Right lobe of liver (tissue), 4 donors: ENCODE measurements around the gene MTMR12.

Experiments
- CTCF ChIP-seq, 4 donors: fragments of 200-600 bp in 3 of 4; fragments of 450-650 bp in 1 of 4; IDR thresholded peaks; one replicate each; pipeline versions ENCODE4 v1.5.1 to v1.8.0; 2016 to 2022; ENCODE audit warnings: antibody characterized with exemption in 4 of 4, mild to moderate bottlenecking in 2 of 4
- POLR2A ChIP-seq: fragments of 450-650 bp; IDR thresholded peaks from one replicate; pipeline ENCODE4 v1.6.1; 2017; ENCODE audit warnings: antibody characterized with exemption, mild to moderate bottlenecking
- donor health status: DM: no; HTN: no; CAD: no.
- donor health status: DM: no; HTN: no; CAD: no.
- donor health status: DM: no; HTN: yes; CAD: no.

- TF ChIP-seq CTCF (IDR thresholded peaks at IDR 0.05) (no peak), POLR2A (no peak)
These were observed 73.4 kb downstream of the MTMR12 start for GRCh38 chr5:32239385-32239784.
